Fibroblast of skin of back (primary cell): Measurements from ENCODE around the gene SEMA3B.
"Not testable (repeated sequence)": the region's sequence is repeated elsewhere in the genome, so short reads cannot be mapped to it uniquely, and the experiment has no call there.

Experiments used
- DNase-seq: peaks from one replicate; pipeline ENCODE4 v3.0.0-alpha.2; 2013

The SEMA3B gene

GRCh38 chr3:50238549-50239026 is 30.4 kb upstream of the SEMA3B start:
- peak; percentile 32 for DNase-seq

DNA sequence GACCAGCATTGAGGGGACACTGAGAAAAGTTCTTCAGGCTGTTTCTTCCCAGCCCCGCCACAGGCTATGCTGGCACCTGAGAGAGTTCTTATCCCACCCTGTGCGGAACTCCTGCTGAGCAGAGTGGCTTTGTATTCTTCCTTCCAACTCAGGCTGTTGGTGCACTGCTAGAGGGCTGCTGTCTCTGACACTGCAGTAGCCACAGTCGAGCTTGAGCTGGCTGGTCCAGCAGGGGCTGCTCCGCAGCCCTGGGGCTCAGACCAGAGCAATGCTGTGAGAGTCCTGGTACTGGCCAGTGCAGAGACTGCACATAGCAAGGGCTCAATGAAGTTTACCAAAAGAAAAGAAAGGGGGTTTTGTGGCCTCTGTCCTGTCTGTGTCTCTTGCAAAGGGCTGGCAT is 29.3 kb upstream of the SEMA3B start:
- DNase-seq, result no peak

GRCh38 chr3:50241163-50241562 is 27.8 kb upstream of the SEMA3B start:
- DNase-seq, result no peak

GRCh38 chr3:50241713-50242380 is 27.1 kb upstream of the SEMA3B start:
- DNase-seq, result no peak

GRCh38 chr3:50242381-50242770 is 26.6 kb upstream of the SEMA3B start:
- no peak for DNase-seq

- DNase-seq, result peak; percentile 48
Observed at GRCh38 chr3:50242851-50243542, 25.9 kb upstream of the SEMA3B start.

DNA sequence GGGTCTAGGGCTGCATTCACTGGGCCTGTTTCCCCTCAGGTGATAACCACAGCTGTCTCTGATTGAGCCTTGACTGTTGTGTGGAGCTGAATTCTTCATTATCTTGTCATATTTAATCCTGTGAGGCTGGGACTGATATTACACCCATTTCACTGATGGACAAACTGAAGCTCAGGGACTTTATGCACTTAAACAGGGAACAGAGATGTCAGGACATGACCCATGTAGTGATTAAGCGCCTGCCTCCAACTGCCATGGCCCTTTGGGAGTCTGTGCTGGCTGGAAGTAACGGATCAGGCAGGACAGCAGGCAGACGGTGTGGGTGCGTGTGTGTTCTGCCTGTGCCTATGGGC is 25.4 kb upstream of the SEMA3B start:
- no peak for DNase-seq

GRCh38 chr3:50244813-50245212 is 24.1 kb upstream of the SEMA3B start:
- not testable (repeated sequence) for DNase-seq

DNA sequence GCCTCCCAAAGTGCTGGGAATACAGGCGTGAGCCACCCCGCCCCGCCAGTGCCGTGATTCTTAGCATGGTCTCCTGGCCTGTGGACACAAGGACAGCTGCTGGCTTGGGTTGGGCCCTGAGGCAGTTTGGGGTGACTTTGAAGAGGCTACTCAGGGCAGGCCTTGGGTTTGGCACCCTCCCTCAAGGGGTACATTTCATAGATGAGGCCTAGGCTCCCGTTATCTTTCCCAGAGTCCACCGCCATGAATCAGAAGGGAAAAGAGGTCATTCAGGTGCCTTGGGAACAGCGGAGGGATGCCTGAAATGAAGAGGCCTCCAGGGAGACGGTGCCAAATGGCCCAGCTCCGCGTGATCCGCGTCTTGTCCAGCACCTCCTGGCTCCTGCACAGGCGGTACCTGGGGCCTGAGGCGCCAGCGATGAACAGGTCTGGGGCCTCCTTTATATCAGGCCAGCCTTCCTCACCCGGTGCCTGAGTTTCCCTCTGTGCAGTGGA is 23.6 kb upstream of the SEMA3B start:
- no peak for DNase-seq

DNA sequence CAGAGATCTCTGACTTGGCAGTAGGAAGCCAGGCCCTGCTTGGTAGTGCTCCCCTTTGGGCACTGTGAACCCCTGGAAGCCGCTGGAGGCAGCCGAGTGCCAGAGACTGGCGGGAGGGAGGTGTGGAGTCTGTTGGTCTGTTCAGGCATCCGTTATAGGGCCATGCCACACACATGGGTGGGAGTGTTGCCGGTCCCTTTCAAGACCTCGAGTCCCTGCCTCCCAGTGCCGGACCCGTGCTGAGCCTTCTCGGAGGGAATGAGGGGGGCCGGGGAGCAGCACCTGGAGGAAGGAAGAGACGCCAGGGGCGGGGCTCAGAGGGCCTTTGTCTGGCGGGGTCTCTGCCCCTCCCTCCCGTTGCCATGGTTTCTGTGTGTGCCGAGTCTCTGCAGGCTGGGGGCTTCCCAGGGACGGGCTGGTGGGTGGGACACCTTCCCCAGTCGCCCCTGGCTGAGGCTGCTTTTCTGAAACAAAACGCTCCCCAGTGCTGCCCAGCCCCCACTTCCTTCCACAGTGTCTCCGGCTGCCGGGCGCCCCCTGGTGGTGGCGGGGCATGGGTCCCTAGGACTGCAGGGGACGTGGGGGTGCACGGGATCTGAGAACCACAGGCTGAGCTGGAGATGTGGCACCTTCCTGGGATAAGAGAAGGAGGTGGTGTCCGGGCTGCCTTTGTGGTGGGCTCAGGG is 23.0 kb upstream of the SEMA3B start:
- no peak for DNase-seq

DNA sequence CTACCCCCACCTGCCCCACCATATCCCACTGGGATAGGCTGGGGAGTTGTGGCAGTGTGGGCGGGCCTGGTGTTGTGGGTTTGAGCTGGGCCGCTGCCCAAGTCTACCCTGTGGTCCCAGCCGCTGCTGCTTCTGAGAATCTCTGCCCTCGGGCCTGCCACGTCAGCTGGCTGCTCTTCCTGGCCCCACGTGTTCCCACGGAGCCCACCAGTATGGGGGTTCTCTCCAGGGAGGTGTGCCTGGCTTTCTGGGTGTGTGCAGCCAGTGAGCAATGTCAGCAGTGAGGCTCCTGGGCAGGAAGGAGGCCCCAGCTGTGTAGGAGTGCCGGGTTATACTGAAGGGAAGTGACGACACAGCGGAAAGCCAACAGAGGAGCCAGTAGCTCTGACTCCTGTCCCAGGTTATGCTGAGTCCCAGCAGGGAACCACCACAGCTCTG is 22.4 kb upstream of the SEMA3B start:
- peak; percentile 98 for DNase-seq

- peak; percentile 71 for DNase-seq
Observed at GRCh38 chr3:50248387-50248786, 20.6 kb upstream of the SEMA3B start.

GRCh38 chr3:50249457-50249856 is 19.5 kb upstream of the SEMA3B start:
- DNase-seq, result no peak

GRCh38 chr3:50250514-50250913 is 18.4 kb upstream of the SEMA3B start:
- DNase-seq, result no peak

DNA sequence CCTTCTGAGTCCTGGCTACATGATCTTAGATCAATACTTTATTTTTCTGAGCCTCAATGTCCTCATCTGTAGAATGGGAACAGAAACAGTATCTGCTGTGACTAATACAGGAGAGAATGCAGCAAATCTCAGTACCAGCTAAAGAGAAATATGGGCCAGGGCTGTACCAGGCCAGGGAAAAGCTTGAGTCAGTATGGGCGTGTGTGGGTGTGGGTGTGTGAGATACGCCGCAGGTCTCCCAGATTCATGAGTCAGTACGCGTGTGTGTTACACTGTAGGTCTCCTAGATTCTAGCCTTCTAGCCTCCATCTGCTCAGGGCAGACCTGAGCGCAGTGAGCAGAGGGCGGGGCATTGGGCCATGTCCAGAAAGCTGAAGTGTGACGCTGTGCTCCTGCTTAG is 17.7 kb upstream of the SEMA3B start:
- peak; percentile 79 for DNase-seq

- no peak for DNase-seq
Observed at GRCh38 chr3:50254577-50255250, 14.2 kb upstream of the SEMA3B start.

DNA sequence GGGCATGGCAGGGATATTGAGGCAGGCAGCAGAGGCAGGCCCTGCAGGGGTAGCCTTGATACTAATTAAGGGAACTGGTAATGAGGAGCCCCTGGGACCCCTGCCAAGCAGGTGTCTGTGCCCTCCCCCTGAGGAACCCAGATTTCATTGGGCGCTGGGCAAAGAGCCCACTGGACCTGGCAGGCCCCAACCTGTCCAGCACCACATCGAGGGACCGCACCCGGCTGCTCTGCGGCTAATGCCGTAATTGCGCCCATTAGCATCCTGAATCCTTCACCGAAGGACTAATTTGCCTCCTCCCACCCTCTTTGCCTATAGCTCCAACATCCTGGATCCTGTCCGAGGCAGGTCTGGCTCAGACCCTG is 13.7 kb upstream of the SEMA3B start:
- DNase-seq, result no peak

DNA sequence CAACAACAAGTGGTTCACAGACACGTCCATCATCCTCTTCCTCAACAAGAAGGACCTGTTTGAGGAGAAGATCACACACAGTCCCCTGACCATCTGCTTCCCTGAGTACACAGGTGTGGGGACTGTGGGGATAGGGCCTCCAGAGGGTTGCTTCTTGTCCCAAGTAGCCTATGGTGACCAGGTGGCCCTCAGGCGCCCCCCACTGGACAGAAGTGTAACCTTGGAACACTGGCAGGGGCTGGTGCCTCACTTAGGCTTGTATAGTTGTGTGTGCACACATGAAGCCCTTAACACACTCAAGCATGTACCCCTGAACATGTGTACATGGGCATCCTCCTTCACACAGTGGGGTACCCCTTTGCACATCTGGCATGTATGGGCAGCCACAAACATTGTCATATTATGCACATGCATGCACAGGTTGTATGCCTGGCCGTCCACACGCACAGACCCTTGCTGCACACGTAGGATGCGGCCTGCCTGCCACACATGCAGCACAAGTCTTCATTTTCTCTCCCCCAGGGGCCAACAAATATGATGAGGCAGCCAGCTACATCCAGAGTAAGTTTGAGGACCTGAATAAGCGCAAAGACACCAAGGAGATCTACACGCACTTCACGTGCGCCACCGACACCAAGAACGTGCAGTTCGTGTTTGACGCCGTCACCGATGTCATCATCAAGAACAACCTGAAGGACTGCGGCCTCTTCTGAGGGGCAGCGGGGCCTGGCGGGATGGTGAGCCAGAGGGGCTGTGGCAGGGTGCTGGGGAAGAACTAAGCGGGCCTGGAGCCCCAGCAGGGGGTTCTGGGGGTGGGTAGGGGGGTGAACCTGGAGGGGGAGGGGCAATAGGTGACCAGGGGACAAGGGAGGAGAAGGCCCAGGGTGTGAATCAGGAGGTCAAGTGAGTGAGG is 11.7 kb upstream of the SEMA3B start:
- no peak for DNase-seq

GRCh38 chr3:50258029-50258680 is 10.8 kb upstream of the SEMA3B start:
- no peak for DNase-seq

DNA sequence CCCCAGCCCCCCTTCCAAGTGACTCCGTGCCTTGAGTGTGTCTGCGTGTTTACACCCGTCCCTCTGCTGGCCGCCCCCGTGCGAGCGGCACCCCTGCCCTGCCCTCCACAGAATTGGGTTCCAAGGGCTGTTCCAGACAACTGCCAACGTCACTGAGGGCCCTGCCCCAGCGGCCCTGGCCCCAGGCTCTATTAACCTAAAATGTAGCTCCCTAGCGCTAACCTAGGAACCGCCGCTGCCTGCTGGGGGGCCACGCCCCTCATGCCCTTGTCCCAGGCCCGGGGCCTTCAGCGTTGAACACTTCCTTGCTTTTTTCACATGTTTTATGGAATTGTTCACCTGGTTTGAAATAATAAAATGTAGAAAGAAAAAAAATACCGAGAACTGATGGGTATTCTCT is 10.0 kb upstream of the SEMA3B start:
- DNase-seq, result no peak

DNA sequence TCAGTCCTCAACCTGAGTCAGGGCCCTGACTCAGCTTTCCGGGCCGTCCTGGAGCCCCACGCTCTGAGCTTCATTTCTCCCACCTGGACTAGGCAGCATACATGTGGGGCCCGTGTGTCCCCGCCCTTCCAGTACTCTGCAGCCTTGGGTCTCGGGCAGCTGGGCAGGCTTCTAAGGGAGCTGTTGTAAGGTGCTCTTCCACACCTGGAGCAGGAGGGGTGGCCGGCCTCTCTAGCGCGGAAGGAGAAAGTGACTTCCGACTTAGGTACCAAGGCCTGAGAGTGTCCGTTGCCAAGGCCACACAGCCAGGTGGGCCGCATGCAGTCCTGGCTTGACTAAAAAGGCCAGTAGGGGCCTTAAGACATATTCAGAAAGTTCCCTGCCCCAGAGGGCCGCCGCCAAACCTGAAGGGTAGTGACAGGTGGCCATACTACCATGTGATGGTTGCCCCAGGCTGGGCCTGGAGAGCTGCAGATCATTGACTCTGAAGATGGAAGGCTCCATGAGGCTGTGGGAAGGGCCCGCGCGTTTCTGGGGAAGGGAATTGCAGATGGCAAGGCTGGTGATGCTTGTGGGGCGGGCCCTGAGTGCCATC is 9.4 kb upstream of the SEMA3B start:
- no peak for DNase-seq
